Parathyroid adenoma (tissue), 2 donors: ENCODE data around the gene EVI2B.
"Not testable (repeated sequence)": the region's sequence is repeated elsewhere in the genome, so short reads cannot be mapped to it uniquely, and the experiment has no call there.

Experiments used
- H2AFZ ChIP-seq: fragments of 300-600 bp; sonication (generic); one replicate; pipeline ENCODE4 v1.7.0; 2017; ENCODE audit warnings: antibody characterized with exemption, mild to moderate bottlenecking
- H3K27ac ChIP-seq: fragments of 300-600 bp; sonication (generic); one replicate; pipeline ENCODE4 v1.7.0; 2017
- H3K27me3 ChIP-seq: fragments of 300-600 bp; sonication (generic); one replicate; pipeline ENCODE4 v1.7.0; 2017; ENCODE audit warnings: low read length; ENCODE audit not compliant: control insufficient read depth, insufficient read depth
- H3K36me3 ChIP-seq: fragments of 300-600 bp; sonication (generic); one replicate; pipeline ENCODE4 v1.7.0; 2017; ENCODE audit warnings: low read length; ENCODE audit not compliant: control insufficient read depth, insufficient read depth
- H3K4me1 ChIP-seq: fragments of 300-600 bp; sonication (generic); one replicate; pipeline ENCODE4 v1.7.0; 2017; ENCODE audit warnings: control low read depth
- H3K4me2 ChIP-seq: fragments of 300-600 bp; sonication (generic); one replicate; pipeline ENCODE4 v1.7.0; 2017; ENCODE audit warnings: low read length
- H3K4me3 ChIP-seq: fragments of 300-600 bp; sonication (generic); one replicate; pipeline ENCODE4 v1.7.0; 2017; ENCODE audit warnings: low read depth, low read length
- H3K79me2 ChIP-seq: fragments of 300-600 bp; sonication (generic); one replicate; pipeline ENCODE4 v1.7.0; 2017; ENCODE audit warnings: control low read depth
- H3K9ac ChIP-seq: fragments of 300-600 bp; sonication (generic); one replicate; pipeline ENCODE4 v1.7.0; 2017; ENCODE audit warnings: mild to moderate bottlenecking
- H3K9me3 ChIP-seq: fragments of 300-600 bp; sonication (generic); one replicate; pipeline ENCODE4 v1.7.0; 2017; ENCODE audit warnings: low read length; ENCODE audit not compliant: control insufficient read depth
- TF ChIP-seq, protein P1 (sequence below): fragments of 300-600 bp; sonication (generic); IDR thresholded peaks from one replicate; pipeline ENCODE4 v1.7.0; 2017; ENCODE audit warnings: antibody characterized with exemption, mild to moderate bottlenecking
- donor health status: primary hyperparathyroidism.

The EVI2B gene

DNA sequence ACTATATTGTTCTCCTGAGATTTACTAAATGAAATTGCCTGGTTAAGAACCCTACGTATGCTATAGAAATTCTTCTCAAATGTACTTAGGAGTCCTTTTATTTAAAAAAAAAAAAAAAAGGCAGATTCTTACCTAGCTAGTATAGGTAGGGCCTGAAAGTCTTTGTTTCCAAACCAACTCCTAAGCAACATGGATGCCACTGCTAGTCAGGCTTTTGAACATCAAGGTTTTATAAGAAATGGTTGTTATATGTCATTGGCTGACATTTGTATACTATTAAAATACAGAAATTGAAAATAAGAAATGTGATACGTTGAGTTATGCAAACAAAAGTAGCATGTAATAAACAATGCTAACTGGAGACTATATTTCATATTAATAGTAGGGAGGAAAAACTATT, 6.4 kb upstream of the EVI2B start:
- TF ChIP-seq, protein P1, sequence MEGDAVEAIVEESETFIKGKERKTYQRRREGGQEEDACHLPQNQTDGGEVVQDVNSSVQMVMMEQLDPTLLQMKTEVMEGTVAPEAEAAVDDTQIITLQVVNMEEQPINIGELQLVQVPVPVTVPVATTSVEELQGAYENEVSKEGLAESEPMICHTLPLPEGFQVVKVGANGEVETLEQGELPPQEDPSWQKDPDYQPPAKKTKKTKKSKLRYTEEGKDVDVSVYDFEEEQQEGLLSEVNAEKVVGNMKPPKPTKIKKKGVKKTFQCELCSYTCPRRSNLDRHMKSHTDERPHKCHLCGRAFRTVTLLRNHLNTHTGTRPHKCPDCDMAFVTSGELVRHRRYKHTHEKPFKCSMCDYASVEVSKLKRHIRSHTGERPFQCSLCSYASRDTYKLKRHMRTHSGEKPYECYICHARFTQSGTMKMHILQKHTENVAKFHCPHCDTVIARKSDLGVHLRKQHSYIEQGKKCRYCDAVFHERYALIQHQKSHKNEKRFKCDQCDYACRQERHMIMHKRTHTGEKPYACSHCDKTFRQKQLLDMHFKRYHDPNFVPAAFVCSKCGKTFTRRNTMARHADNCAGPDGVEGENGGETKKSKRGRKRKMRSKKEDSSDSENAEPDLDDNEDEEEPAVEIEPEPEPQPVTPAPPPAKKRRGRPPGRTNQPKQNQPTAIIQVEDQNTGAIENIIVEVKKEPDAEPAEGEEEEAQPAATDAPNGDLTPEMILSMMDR = no peak
- Histone ChIP-seq H3K9ac (no peak overlapping the region), H3K4me3 (peak overlapping the region; percentile 27)

DNA sequence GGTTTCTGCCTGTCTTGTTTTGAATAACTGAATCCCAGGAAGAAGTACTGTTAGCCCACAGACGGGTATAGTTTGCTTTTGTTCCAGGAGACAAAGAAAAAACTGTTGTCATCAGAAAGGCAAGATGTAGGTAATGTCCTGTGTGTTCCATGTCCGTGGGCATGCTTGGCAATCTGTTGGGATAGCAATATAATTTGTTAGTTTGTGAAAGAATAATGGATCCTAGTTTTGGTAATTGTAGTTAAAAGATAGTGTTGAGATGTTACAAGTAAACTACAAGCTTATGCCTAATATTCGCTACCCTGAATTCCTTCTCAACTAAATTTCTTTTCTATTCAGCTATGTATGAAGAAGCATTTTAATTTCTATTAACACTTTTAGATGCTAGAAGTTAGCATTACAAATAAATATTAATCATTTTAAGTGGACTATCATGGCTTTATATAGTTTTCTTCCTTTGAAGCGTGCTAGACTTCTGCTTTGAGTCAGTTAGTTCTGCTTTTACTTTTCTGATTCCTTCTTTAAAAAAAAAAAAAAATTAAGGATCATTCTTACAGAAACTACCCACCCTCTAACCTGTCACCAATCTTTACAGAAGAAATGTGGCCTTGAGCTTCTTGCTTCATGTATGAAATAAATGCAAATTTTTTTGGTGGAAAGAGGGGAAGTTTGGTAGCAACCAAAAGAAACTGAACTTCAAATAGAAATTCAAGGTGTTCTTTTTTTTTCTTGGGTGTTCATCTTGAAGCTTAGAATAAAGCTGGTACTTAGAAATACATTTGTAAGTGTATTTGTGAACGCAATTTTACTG, 5.2 kb upstream of the EVI2B start:
- Histone ChIP-seq H2AFZ (no peak overlapping the region), H3K27me3 (no peaks in the 10 kb centered on the region), H3K9ac (no peak overlapping the region), H3K4me2 (no peak overlapping the region), H3K9me3 (no peaks in the 10 kb centered on the region), H3K36me3 (no peaks in the 10 kb centered on the region), H3K27ac (no peak overlapping the region), H3K79me2 (no peaks in the 10 kb centered on the region), H3K4me1 (no peaks in the 10 kb centered on the region), H3K4me3 (no peak overlapping the region)
- TF ChIP-seq, protein P1 = no peak

More for the DNA sequence above, 6.4 kb upstream of the EVI2B start:
- Histone ChIP-seq H2AFZ (no peak overlapping the region), H3K36me3 (no peaks in the 10 kb centered on the region), H3K79me2 (no peaks in the 10 kb centered on the region), H3K4me2 (no peak overlapping the region), H3K4me1 (no peaks in the 10 kb centered on the region), H3K27me3 (no peaks in the 10 kb centered on the region), H3K9me3 (no peaks in the 10 kb centered on the region), H3K27ac (no peak overlapping the region)

DNA sequence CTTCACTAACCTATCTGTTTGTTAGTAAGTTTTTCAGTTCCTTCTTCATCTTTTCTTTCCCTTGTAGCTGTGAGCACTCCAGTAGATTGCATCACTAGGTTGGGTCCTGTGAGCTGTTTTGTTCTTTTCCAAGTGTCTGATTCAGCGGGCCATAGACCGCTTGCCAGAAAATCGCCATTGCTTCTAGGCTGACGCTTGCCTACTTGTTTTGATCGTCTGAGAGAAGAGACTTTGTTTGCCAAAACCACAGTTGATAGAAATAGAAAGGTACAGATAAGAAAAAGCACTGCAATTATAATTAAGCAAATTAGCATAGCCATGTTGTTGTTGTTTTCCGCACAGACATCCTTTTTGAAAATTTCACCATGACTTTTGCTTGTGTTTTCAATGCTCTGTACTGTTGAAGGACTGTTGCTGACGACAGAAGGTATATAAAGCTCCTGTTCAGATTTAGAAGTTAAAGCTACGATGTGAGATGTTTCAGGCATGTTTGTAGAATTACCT, 4.5 kb upstream of the EVI2B start:
- Histone ChIP-seq H3K4me2 (no peak overlapping the region), H3K4me1 (no peaks in the 10 kb centered on the region), H3K9me3 (no peaks in the 10 kb centered on the region), H3K36me3 (no peaks in the 10 kb centered on the region), H3K27ac (no peak overlapping the region), H3K9ac (no peak overlapping the region), H3K27me3 (no peaks in the 10 kb centered on the region), H2AFZ (no peak overlapping the region), H3K4me3 (no peak overlapping the region), H3K79me2 (no peaks in the 10 kb centered on the region)
- TF ChIP-seq, protein P1 = no peak

DNA sequence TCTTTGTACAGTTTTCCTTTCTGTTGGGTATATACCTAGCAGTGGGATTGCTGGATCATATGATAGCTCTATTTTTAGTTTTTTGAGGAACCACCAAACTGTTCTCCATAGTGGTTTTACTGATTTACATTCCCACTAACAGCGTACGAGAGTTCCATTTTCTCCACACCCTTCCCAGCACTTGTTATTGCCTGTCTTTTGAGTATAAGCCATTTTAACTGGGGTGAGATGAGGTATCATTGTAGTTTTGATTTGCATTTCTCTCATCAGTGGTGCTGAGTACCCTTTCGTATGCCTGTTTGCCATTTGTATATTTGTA, 887 bp upstream of the EVI2B start:
- no peak overlapping the region for H3K4me3 ChIP-seq
- H3K27me3 ChIP-seq = no peaks in the 10 kb centered on the region
- H3K9me3 ChIP-seq = no peaks in the 10 kb centered on the region
- no peaks in the 10 kb centered on the region for H3K36me3 ChIP-seq
- no peak overlapping the region for H2AFZ ChIP-seq
- H3K79me2 ChIP-seq = no peaks in the 10 kb centered on the region
- no peak overlapping the region for H3K9ac ChIP-seq
- no peak overlapping the region for H3K4me2 ChIP-seq
- TF ChIP-seq, protein P1 = no peak
- no peaks in the 10 kb centered on the region for H3K4me1 ChIP-seq
- no peak overlapping the region for H3K27ac ChIP-seq

DNA sequence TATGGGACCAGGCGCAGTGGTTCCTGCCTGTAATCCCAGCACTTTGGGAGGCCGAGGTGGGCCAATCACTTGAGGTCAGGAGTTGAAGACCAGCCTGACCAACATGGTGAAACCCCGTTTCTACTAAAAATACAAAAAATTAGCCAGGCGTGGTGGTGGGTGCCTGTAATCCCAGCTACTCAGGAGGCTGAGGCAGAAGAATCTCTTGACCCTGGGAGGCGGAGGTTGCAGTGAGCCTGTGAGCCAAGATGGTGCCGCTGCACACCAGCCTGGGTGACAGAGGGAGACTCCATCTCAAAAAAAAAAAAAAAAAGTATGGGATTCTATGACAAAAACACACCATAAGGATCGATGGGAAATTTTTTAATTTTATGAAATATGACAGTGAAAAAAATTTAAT, 1.6 kb downstream of the EVI2B start:
- H3K36me3 ChIP-seq, H3K27me3 ChIP-seq, H3K4me2 ChIP-seq, H3K79me2 ChIP-seq, H3K9ac ChIP-seq, H3K9me3 ChIP-seq, H3K4me1 ChIP-seq, H2AFZ ChIP-seq, H3K27ac ChIP-seq, H3K4me3 ChIP-seq: not testable (repeated sequence)
